Uterus (tissue), 2 donors: Measurements from ENCODE around the gene C10orf95.

Experiments used
- CTCF ChIP-seq, 4 experiments: fragments of 200-600 bp in 2 of 4; fragments of 450-650 bp in 2 of 4; sonication (generic) in 2 of 4; IDR thresholded peaks; one replicate each; pipeline ENCODE4 v1.5.1; 2016 to 2019; ENCODE audit warnings: antibody characterized with exemption in 4 of 4, mild to moderate bottlenecking in 2 of 4, moderate library complexity in 1 of 4
- POLR2A ChIP-seq, 2 donors: fragments of 450-650 bp; IDR thresholded peaks; one replicate each; pipeline ENCODE4 v1.6.1; 2016; ENCODE audit warnings: antibody characterized with exemption in 2 of 2, mild to moderate bottlenecking in 1 of 2, moderate library complexity in 1 of 2

- TF ChIP-seq CTCF (IDR thresholded peaks at IDR 0.05) (no peak), POLR2A (IDR thresholded peaks at IDR 0.05) (no peak)
These were observed 24.5 kb downstream of the C10orf95 start for GRCh38 chr10:102426803-102427287.
